Activated naive CD4-positive, alpha-beta T cell treated with anti-CD3 and anti-CD28 coated beads for 36 hours (primary cell): ENCODE measurements around the gene HSPBAP1. TPM values are rescaled to one million over a fixed set of nuclear protein-coding genes. Genes with fewer than 3 reads are reported as not detected.

ENCODE experiments used
- CTCF ChIA-PET: fragments of 350-600 bp; sonication (Branson Sonifier 250); formaldehyde crosslinking; loops from one replicate; lab custom pipeline; 2021; ENCODE audit warnings: antibody characterized with exemption; lab: Charles Lee
- DNase-seq: peaks from one replicate; pipeline ENCODE4 v3.0.0-alpha.2; 2020
- H3K27ac Mint-ChIP-seq: one replicate; pipeline ENCODE4 v1.8.0; 2021; ENCODE audit warnings: mild to moderate bottlenecking, mixed read lengths
- H3K27me3 Mint-ChIP-seq: one replicate; pipeline ENCODE4 v1.8.0; 2021; ENCODE audit warnings: low read depth, mixed read lengths
- H3K36me3 Mint-ChIP-seq: one replicate; pipeline ENCODE4 v1.8.0; 2021; ENCODE audit warnings: low read depth, mixed read lengths
- H3K4me1 Mint-ChIP-seq: one replicate; pipeline ENCODE4 v1.8.0; 2021; ENCODE audit warnings: low read depth, mixed read lengths
- H3K4me3 Mint-ChIP-seq: one replicate; pipeline ENCODE4 v1.8.0; 2021; ENCODE audit warnings: mild to moderate bottlenecking, moderate library complexity, mixed read lengths
- H3K9me3 Mint-ChIP-seq: one replicate; pipeline ENCODE4 v1.8.0; 2021; ENCODE audit warnings: mixed read lengths
- intact Hi-C: fragments of 100-400 bp; cut with micrococcal nuclease; formaldehyde crosslinking; loops from one replicate; pipeline ENCODE4 v1.15.1; 2023
- total RNA-seq, 2 experiments: library from RNA; stranded (reverse); gene quantifications; one replicate each; pipeline ENCODE4 v1.2.3, GENCODE V29; 2021

HSPBAP1 gene
- total RNA-seq, 2 experiments from 2014 or later = 3.0 to 3.2 TPM

GRCh38 chr3:122800031-122800430 lies 6.4 kb upstream of the HSPBAP1 start:
- H3K36me3 Mint-ChIP-seq = no peaks in the 10 kb centered on the region
- peaks cover 28% of the 10 kb centered on the region for H3K4me1 Mint-ChIP-seq
- H3K4me3 Mint-ChIP-seq = no peak overlapping the region
- no peaks in the 10 kb centered on the region for H3K9me3 Mint-ChIP-seq
- no peaks in the 10 kb centered on the region for H3K27me3 Mint-ChIP-seq
- intact Hi-C loops = no loop called here
- no peak for DNase-seq
- H3K27ac Mint-ChIP-seq = no peak overlapping the region
- CTCF ChIA-PET = interaction anchor here (0.5 kb wide), 1 partner anchor 19 kb away, joined by 5 read pairs; no protein-coding TSS in a partner anchor

GRCh38 chr3:122799322-122799721 lies 5.7 kb upstream of the HSPBAP1 start:
- Mint-ChIP-seq H3K4me1 (peaks cover 28% of the 10 kb centered on the region), H3K27me3 (no peaks in the 10 kb centered on the region), H3K36me3 (no peaks in the 10 kb centered on the region), H3K9me3 (no peaks in the 10 kb centered on the region), H3K27ac (no peak overlapping the region), H3K4me3 (no peak overlapping the region)
- no peak for DNase-seq
- CTCF ChIA-PET = no interaction called here
- intact Hi-C loops = loop anchor here (10.0 kb wide), 2 partner anchors 695 to 1255 kb away; partner anchors contain the start of gene POLQ

- H3K27ac Mint-ChIP-seq = no peak overlapping the region
- H3K9me3 Mint-ChIP-seq = no peaks in the 10 kb centered on the region
- CTCF ChIA-PET = no interaction called here
- H3K4me3 Mint-ChIP-seq = no peak overlapping the region
- H3K4me1 Mint-ChIP-seq = peaks cover 27% of the 10 kb centered on the region
- H3K27me3 Mint-ChIP-seq = no peaks in the 10 kb centered on the region
- intact Hi-C loops = loop anchor here (2.0 to 10.0 kb wide), 3 partner anchors 282 to 1252 kb away; partner anchors contain the start of genes KPNA1 and POLQ
- DNase-seq = no peak
- no peaks in the 10 kb centered on the region for H3K36me3 Mint-ChIP-seq
These were observed 3.7 kb upstream of the HSPBAP1 start for GRCh38 chr3:122797291-122797690.

GRCh38 chr3:122795674-122796195 lies 2.1 kb upstream of the HSPBAP1 start:
- intact Hi-C loops = loop anchor here (1.0 to 10.0 kb wide), 7 partner anchors 97 to 1251 kb away; partner anchors contain the start of genes FAM162A, KPNA1, PARP14 and POLQ
- Mint-ChIP-seq H3K36me3 (no peaks in the 10 kb centered on the region), H3K4me1 (peaks cover 27% of the 10 kb centered on the region), H3K4me3 (peak overlapping the region; percentile 72), H3K27ac (no peak overlapping the region), H3K27me3 (no peaks in the 10 kb centered on the region), H3K9me3 (no peaks in the 10 kb centered on the region)
- CTCF ChIA-PET = interaction anchor here (1.1 kb wide), 1 partner anchor 9 kb away, joined by 3 read pairs; no protein-coding TSS in a partner anchor
- DNase-seq = peak; percentile 61

GRCh38 chr3:122794779-122795673 lies 1.4 kb upstream of the HSPBAP1 start, which contains the start of gene SLC49A4:
SLC49A4 (plus strand) TSS chr3:122795069; CDS start chr3:122795193, 124 bp downstream.
- Mint-ChIP-seq H3K4me3 (peak within 1 kb of the TSS; percentile 86), H3K4me1 (peaks cover 27% of the 10 kb centered on the region), H3K36me3 (no peaks in the 10 kb centered on the region), H3K27ac (peak within 1 kb of the TSS; percentile 80), H3K27me3 (no peaks in the 10 kb centered on the region), H3K9me3 (no peaks in the 10 kb centered on the region)
- CTCF ChIA-PET = interaction anchor here (0.6 kb wide), 1 partner anchor 40 kb away, joined by 4 read pairs; no protein-coding TSS in a partner anchor
- intact Hi-C loops = loop anchor here (1.0 to 10.0 kb wide), 8 partner anchors 98 to 1250 kb away; partner anchors contain the start of genes DTX3L, FAM162A, GOLGB1 and PARP14
- peak; percentile 57 for DNase-seq

GRCh38 chr3:122794483-122794778 lies 800 bp upstream of the HSPBAP1 start:
- DNase-seq = no peak
- Mint-ChIP-seq H3K27ac (peak overlapping the region; percentile 80), H3K36me3 (no peaks in the 10 kb centered on the region), H3K4me3 (peak overlapping the region; percentile 86), H3K9me3 (no peaks in the 10 kb centered on the region), H3K4me1 (peaks cover 27% of the 10 kb centered on the region), H3K27me3 (no peaks in the 10 kb centered on the region)
- intact Hi-C loops = loop anchor here (1.0 to 10.0 kb wide), 7 partner anchors 98 to 1250 kb away; partner anchors contain the start of genes DTX3L, FAM162A, GOLGB1 and PARP14
- CTCF ChIA-PET = interaction anchor here (1.1 kb wide), 1 partner anchor 236 kb away, joined by 3 read pairs; no protein-coding TSS in a partner anchor

GRCh38 chr3:122789585-122790273 lies 3.9 kb downstream of the HSPBAP1 start:
- no peak for DNase-seq
- peaks cover 23% of the 10 kb centered on the region for H3K4me1 Mint-ChIP-seq
- no peaks in the 10 kb centered on the region for H3K27me3 Mint-ChIP-seq
- no peak overlapping the region for H3K4me3 Mint-ChIP-seq
- intact Hi-C loops = loop anchor here (5.0 to 10.0 kb wide), 3 partner anchors 227 to 1245 kb away; partner anchors contain the start of genes DTX3L, PARP9 and POLQ
- no peaks in the 10 kb centered on the region for H3K36me3 Mint-ChIP-seq
- no peak overlapping the region for H3K27ac Mint-ChIP-seq
- H3K9me3 Mint-ChIP-seq = no peaks in the 10 kb centered on the region
- CTCF ChIA-PET = no interaction called here

- Mint-ChIP-seq H3K36me3 (peaks cover 2% of the 10 kb centered on the region), H3K4me3 (no peak overlapping the region), H3K4me1 (peaks cover 19% of the 10 kb centered on the region), H3K27me3 (no peaks in the 10 kb centered on the region), H3K27ac (no peak overlapping the region), H3K9me3 (no peaks in the 10 kb centered on the region)
- DNase-seq = no peak
- intact Hi-C loops = no loop called here
- CTCF ChIA-PET = no interaction called here
These were observed 5.8 kb downstream of the HSPBAP1 start for GRCh38 chr3:122787872-122788271.

- no peak overlapping the region for H3K27ac Mint-ChIP-seq
- peaks cover 17% of the 10 kb centered on the region for H3K4me1 Mint-ChIP-seq
- peak; percentile 23 for DNase-seq
- no peak overlapping the region for H3K4me3 Mint-ChIP-seq
- no peaks in the 10 kb centered on the region for H3K9me3 Mint-ChIP-seq
- H3K27me3 Mint-ChIP-seq = no peaks in the 10 kb centered on the region
- intact Hi-C loops = no loop called here
- H3K36me3 Mint-ChIP-seq = peaks cover 6% of the 10 kb centered on the region
- CTCF ChIA-PET = no interaction called here
These were observed 7.6 kb downstream of the HSPBAP1 start for GRCh38 chr3:122786066-122786465.

- Mint-ChIP-seq H3K4me1 (peaks cover 17% of the 10 kb centered on the region), H3K27ac (no peak overlapping the region), H3K9me3 (no peaks in the 10 kb centered on the region), H3K36me3 (peaks cover 6% of the 10 kb centered on the region), H3K4me3 (no peak overlapping the region), H3K27me3 (no peaks in the 10 kb centered on the region)
- DNase-seq = no peak
- CTCF ChIA-PET = no interaction called here
- intact Hi-C loops = no loop called here
These were observed 8.4 kb downstream of the HSPBAP1 start for GRCh38 chr3:122785231-122785630.

GRCh38 chr3:122784436-122784835 lies 9.2 kb downstream of the HSPBAP1 start:
- CTCF ChIA-PET = no interaction called here
- H3K36me3 Mint-ChIP-seq = peaks cover 6% of the 10 kb centered on the region
- H3K4me1 Mint-ChIP-seq = peaks cover 17% of the 10 kb centered on the region
- H3K27ac Mint-ChIP-seq = no peak overlapping the region
- intact Hi-C loops = no loop called here
- H3K27me3 Mint-ChIP-seq = no peaks in the 10 kb centered on the region
- DNase-seq = no peak
- H3K9me3 Mint-ChIP-seq = no peaks in the 10 kb centered on the region
- no peak overlapping the region for H3K4me3 Mint-ChIP-seq

GRCh38 chr3:122782804-122783203 lies 10.8 kb downstream of the HSPBAP1 start:
- H3K4me1 Mint-ChIP-seq = peaks cover 6% of the 10 kb centered on the region
- H3K9me3 Mint-ChIP-seq = no peaks in the 10 kb centered on the region
- intact Hi-C loops = no loop called here
- no peak overlapping the region for H3K27ac Mint-ChIP-seq
- CTCF ChIA-PET = no interaction called here
- DNase-seq = no peak
- H3K27me3 Mint-ChIP-seq = no peaks in the 10 kb centered on the region
- H3K4me3 Mint-ChIP-seq = no peak overlapping the region
- H3K36me3 Mint-ChIP-seq = peaks cover 6% of the 10 kb centered on the region
